HepG2 (cell line): ENCODE results near the gene ACSM5. TPM values are rescaled to one million over a fixed set of nuclear protein-coding genes. Genes with fewer than 3 reads are reported as not detected.
"Not testable (repeated sequence)": the region's sequence is repeated elsewhere in the genome, so short reads cannot be mapped to it uniquely, and the experiment has no call there.

Experiments
- ATAC-seq: fragments of 200-7000 bp; cut with Tn5 transposase; 3 replicates; pipeline ENCODE4 v1.9.1; 2020; ENCODE audit warnings: mild to moderate bottlenecking, moderate library complexity
- BruUV-seq: library from RNA; stranded (reverse); fragments of 400-500 nt; replicated peaks from 2 replicates; lab custom pipeline; 2021; lab: Mats Ljungman, UMichigan
- CTCF ChIA-PET: fragments of 300-600 bp; formaldehyde crosslinking; extraction: SDS; loops from one replicate; lab custom pipeline; 2021; ENCODE audit warnings: low total read pairs, inconsistent platforms, low intra/inter-chr PET ratio; lab: Yijun Ruan, JAX
- POLR2A ChIA-PET: fragments of 350-600 bp; sonication (Branson Sonifier 250); formaldehyde crosslinking; loops from one replicate; lab custom pipeline; 2020; ENCODE audit warnings: antibody characterized with exemption, inconsistent platforms; lab: Yijun Ruan, JAX
- DNase-seq: peaks from one replicate; pipeline ENCODE4 v3.0.0-alpha.2; 2015; ENCODE audit warnings: low spot score
- FAIRE-seq: peaks from 3 replicates; lab custom pipeline; 2011; peaks lifted over from hg19 to GRCh38; lab: Jason Lieb, UNC
- H2AFZ ChIP-seq: one replicate; pipeline ENCODE4 v1.6.1; 2011; ENCODE audit warnings: low read length, inconsistent platforms
- H3K27ac ChIP-seq: fragments of 300-600 bp; 3 replicates; pipeline ENCODE4 v1.8.0; 2011; ENCODE audit warnings: mixed run types, mild to moderate bottlenecking, mixed read lengths, low read length, inconsistent platforms; ENCODE audit not compliant: insufficient read depth; ENCODE audit errors: extremely low read length
- H3K27me3 ChIP-seq, 2 experiments: fragments of 200-600 bp in 1 of 2; 2 replicates in 1 of 2; 3 replicates in 1 of 2; pipeline versions ENCODE4 v1.6.0 to v1.8.0; 2011; ENCODE audit warnings: low read length in 2 of 2, mild to moderate bottlenecking in 2 of 2, moderate library complexity in 2 of 2, inconsistent platforms in 1 of 2; ENCODE audit not compliant: insufficient read depth in 2 of 2, control insufficient read depth in 1 of 2
- H3K36me3 ChIP-seq, 2 experiments: fragments of 200-600 bp in 1 of 2; replicated peaks in 1 of 2; 2 replicates in 1 of 2; 3 replicates in 1 of 2; pipeline versions ENCODE4 v1.5.1 to v1.8.0; 2011; ENCODE audit warnings: low read length in 2 of 2, inconsistent platforms in 1 of 2; ENCODE audit not compliant: insufficient read depth in 2 of 2, control insufficient read depth in 1 of 2
- H3K4me1 ChIP-seq: 2 replicates; pipeline ENCODE4 v1.5.1; 2012; ENCODE audit warnings: low read length, inconsistent platforms; ENCODE audit not compliant: insufficient read depth
- H3K4me2 ChIP-seq: 2 replicates; pipeline ENCODE4 v1.6.0; 2011; ENCODE audit warnings: low read depth, low read length, inconsistent platforms
- H3K4me3 ChIP-seq, 3 experiments: fragments of 200-600 bp in 1 of 3; sonication (generic), shearing (Covaris generic) in 1 of 3; replicated peaks in 1 of 3; 2 replicates each; pipeline ENCODE4 v1.5.1; 2011 to 2016; ENCODE audit warnings: low read length in 3 of 3, inconsistent platforms in 2 of 3, low read depth in 2 of 3, mild to moderate bottlenecking in 2 of 3, control low read depth in 1 of 3, mixed read lengths in 1 of 3; ENCODE audit not compliant: insufficient read depth in 1 of 3
- H3K79me2 ChIP-seq: one replicate; pipeline ENCODE4 v1.6.1; 2011; ENCODE audit warnings: low read length, inconsistent platforms; ENCODE audit not compliant: insufficient read depth
- H3K9ac ChIP-seq: 2 replicates; pipeline ENCODE4 v1.6.0; 2011; ENCODE audit warnings: mild to moderate bottlenecking, low read depth, low read length, inconsistent platforms; ENCODE audit not compliant: insufficient read depth
- H3K9me3 ChIP-seq: 2 replicates; pipeline ENCODE4 v1.5.1; 2012; ENCODE audit warnings: mild to moderate bottlenecking, low read length
- H4K20me1 ChIP-seq: 2 replicates; pipeline ENCODE4 v1.6.0; 2011; ENCODE audit warnings: inconsistent platforms, mild to moderate bottlenecking, low read length, moderate library complexity; ENCODE audit not compliant: insufficient read depth
- HNRNPK ChIP-seq: fragments of 200-400 bp; formaldehyde crosslinking; IDR thresholded peaks from 2 replicates; pipeline ENCODE4 v1.6.1; 2018; ENCODE audit warnings: low read length, low read depth, moderate library complexity, mild to moderate bottlenecking; ENCODE audit not compliant: poor library complexity, severe bottlenecking
- WGBS: methylation state at CpG from one replicate; pipeline ENCODE4 v1.1.6; 2017; ENCODE audit warnings: low lambda C conversion rate; 5-methylcytosine and 5-hydroxymethylcytosine counted together
- in situ Hi-C: cut with HindIII; loops from 2 replicates; pipeline ENCODE4 v1.10.0; 2017; ENCODE audit warnings: low pct_unique_long_range_greater_than_20kb; ENCODE audit not compliant: extremely low pct_ligation_motif_present
- intact Hi-C: fragments of 100-400 bp; cut with micrococcal nuclease; formaldehyde crosslinking; loops from one replicate; pipeline ENCODE4 v1.10.0; 2022; ENCODE audit not compliant: unreplicated experiment
- polyA plus RNA-seq, 8 experiments: library from polyadenylated mRNA; depleted of rRNA in 3 of 8; stranded (reverse) in 7 of 8; unstranded in 1 of 8; fragments of >200 nt; fragmentation: Illumina TruSeq in 4 of 8; extraction: Trizol in 4 of 8; gene quantifications; 2 replicates each; pipeline versions ENCODE4 v1.2.1 to v1.2.3, GENCODE V29; 2011 to 2016; ENCODE audit warnings: low read depth in 4 of 8, missing spikeins in 1 of 8, mixed read lengths in 1 of 8; ENCODE audit not compliant: insufficient read depth in 1 of 8
- total RNA-seq, 5 experiments: library from RNA; depleted of rRNA; stranded (reverse); fragments of >200 nt; fragmentation: Illumina TruSeq; extraction: Trizol; gene quantifications; 2 replicates each; pipeline ENCODE4 v1.2.3, GENCODE V29; 2016; ENCODE audit warnings: low read depth in 1 of 5

Gene ACSM5
- total and polyA plus RNA-seq, 2 of the 13 experiments (the other 11 are each of a cell fraction or from before 2014, with no cell fraction given), result 9.1 to 15.0 TPM

DNA sequence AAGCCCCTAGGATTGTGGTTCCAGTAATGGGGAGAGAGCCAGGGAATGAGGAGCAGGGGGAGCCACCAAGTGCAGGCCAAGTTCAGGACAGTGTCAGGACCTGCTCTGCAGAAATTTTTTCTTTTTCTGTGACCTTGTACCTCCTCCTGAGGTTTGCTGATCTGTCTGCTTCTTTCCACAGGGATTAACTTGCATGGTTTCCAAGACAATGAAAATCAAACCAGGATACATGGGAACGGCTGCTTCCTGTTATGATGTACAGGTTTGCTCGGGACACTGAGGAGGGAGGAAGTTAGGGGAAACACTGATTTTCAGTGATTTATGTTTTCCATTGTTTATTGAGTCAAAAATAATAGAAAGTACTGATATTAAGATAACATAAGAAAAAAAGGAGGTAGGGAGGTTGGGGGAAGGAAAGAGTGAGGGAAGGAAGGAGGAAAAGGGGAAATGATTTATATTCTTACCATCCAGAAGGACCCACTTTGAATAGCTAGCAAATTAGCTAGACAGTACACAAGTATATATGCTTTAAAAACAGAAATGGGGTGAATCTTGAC is 67.9 kb downstream of the ACSM5 start:
- H3K27me3 ChIP-seq, H3K36me3 ChIP-seq, in situ Hi-C loops, H3K4me2 ChIP-seq, H3K9me3 ChIP-seq, intact Hi-C loops, CTCF ChIA-PET, H3K27ac ChIP-seq, H3K4me3 ChIP-seq, ATAC-seq, H3K79me2 ChIP-seq, POLR2A ChIA-PET, DNase-seq, H2AFZ ChIP-seq, BruUV-seq, H4K20me1 ChIP-seq, H3K9ac ChIP-seq: not testable (repeated sequence)
- WGBS, result 87% methylated on average over 2 of the region's 2 CpGs
- peak; percentile 4 for FAIRE-seq
- H3K4me1 ChIP-seq, result peaks cover 10% of the 10 kb centered on the region; the same call in 1 of the 2 replicates
- peak; percentile 85 for TF ChIP-seq HNRNPK

DNA sequence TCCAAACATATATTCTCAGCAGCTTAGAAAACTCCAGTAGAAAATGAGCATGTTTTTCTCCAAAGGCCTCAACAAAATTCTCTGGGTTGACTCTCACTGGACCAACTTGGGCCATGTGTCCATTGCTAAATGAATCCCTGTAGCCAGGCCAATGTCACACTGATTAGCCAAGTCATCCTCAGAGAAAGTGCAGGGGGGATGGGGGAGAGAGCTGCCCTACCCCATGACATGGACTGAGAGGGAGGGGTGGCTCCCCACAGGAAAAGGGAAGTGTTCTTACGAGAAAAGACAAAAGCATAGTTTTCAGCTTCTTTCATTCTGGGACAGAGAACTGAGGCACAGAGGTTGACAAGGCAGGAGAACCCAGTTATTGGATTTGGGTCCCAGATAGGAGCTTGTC is 74.7 kb downstream of the ACSM5 start:
- H3K4me1 ChIP-seq, result peaks cover 18% of the 10 kb centered on the region
- H2AFZ ChIP-seq, H3K36me3 ChIP-seq, in situ Hi-C loops, H3K4me2 ChIP-seq, H3K9ac ChIP-seq, POLR2A ChIA-PET, H3K27me3 ChIP-seq, BruUV-seq, H4K20me1 ChIP-seq, H3K9me3 ChIP-seq, H3K27ac ChIP-seq, DNase-seq, FAIRE-seq, H3K4me3 ChIP-seq, ATAC-seq, intact Hi-C loops, CTCF ChIA-PET, H3K79me2 ChIP-seq: not testable (repeated sequence)
- 85% methylated on average over 1 of the region's 1 CpG for WGBS
